SU-DHL-6 (cell line): Measurements from ENCODE around the gene CEP295NL.

Experiments
- CTCF ChIP-seq: fragments of 200-600 bp; sonication (generic); IDR thresholded peaks from one replicate; pipeline ENCODE4 v1.5.1; 2017; ENCODE audit warnings: antibody characterized with exemption, mild to moderate bottlenecking, low read length, moderate library complexity; ENCODE audit not compliant: insufficient read depth, poor library complexity, severe bottlenecking
- EZH2phosphoT487 ChIP-seq: fragments of 200-600 bp; sonication (generic), shearing (Covaris generic); conservative IDR thresholded peaks from 2 replicates; pipeline ENCODE4 v1.6.1; 2018; ENCODE audit warnings: mild to moderate bottlenecking, antibody characterized with exemption, low read length, moderate library complexity, mixed read lengths

- TF ChIP-seq EZH2phosphoT487 (no peak), CTCF (no peak)
Observed at GRCh38 chr17:78884148-78884825, 18.7 kb downstream of the CEP295NL start.
